Thyroid gland (tissue), 4 donors: ENCODE measurements around the gene PHKG2. TPM values are rescaled to one million over a fixed set of nuclear protein-coding genes. Genes with fewer than 3 reads are reported as not detected.

Experiments used
- DNase-seq, 2 donors: peaks; one replicate each; pipeline ENCODE4 v3.0.0-alpha.2; 2019
- H3K27ac ChIP-seq, 3 donors: fragments of 200-600 bp; sonication (generic); 1 replicate in 2 of 3; 2 replicates in 1 of 3; pipeline ENCODE4 v1.5.1; 2016 to 2019; ENCODE audit warnings: mild to moderate bottlenecking in 1 of 3, moderate library complexity in 1 of 3
- H3K27me3 ChIP-seq: fragments of 200-600 bp; sonication (generic); one replicate; pipeline ENCODE4 v1.5.1; 2019
- H3K36me3 ChIP-seq, 2 donors: fragments of 200-600 bp; sonication (generic); one replicate each; pipeline ENCODE4 v1.5.1; 2016 to 2019
- H3K4me1 ChIP-seq, 2 donors: fragments of 200-600 bp; sonication (generic); one replicate each; pipeline ENCODE4 v1.5.1; 2017 to 2019
- H3K4me3 ChIP-seq, 3 donors: fragments of 200-600 bp; sonication (generic); replicated peaks in 1 of 3; 1 replicate in 2 of 3; 2 replicates in 1 of 3; pipeline ENCODE4 v1.5.1; 2016; ENCODE audit warnings: mild to moderate bottlenecking in 1 of 3
- H3K9me3 ChIP-seq: fragments of 200-600 bp; sonication (generic); one replicate; pipeline ENCODE4 v1.5.1; 2017
- CTCF ChIP-seq, 6 experiments: fragments of 200-600 bp in 3 of 6; fragments of 450-650 bp in 3 of 6; sonication (generic) in 3 of 6; IDR thresholded peaks; one replicate each; pipeline ENCODE4 v1.5.1; 2016 to 2019; ENCODE audit warnings: antibody characterized with exemption in 6 of 6, mild to moderate bottlenecking in 2 of 6, inconsistent platforms in 1 of 6, moderate library complexity in 1 of 6
- POLR2A ChIP-seq, 2 donors: fragments of 450-650 bp; IDR thresholded peaks; one replicate each; pipeline ENCODE4 v1.6.1; 2017; ENCODE audit warnings: antibody characterized with exemption in 2 of 2, mild to moderate bottlenecking in 2 of 2, moderate library complexity in 1 of 2
- WGBS, 2 donors: methylation state at CpG; one replicate each; pipeline ENCODE4 v1.1.5; 2017; 5-methylcytosine and 5-hydroxymethylcytosine counted together
- intact Hi-C: fragments of 100-400 bp; cut with DNase I; formaldehyde crosslinking; loops from one replicate; pipeline ENCODE4 v1.15.1; 2023
- total RNA-seq, 4 donors: library from RNA; depleted of rRNA; stranded (reverse); fragments of >200 nt; gene quantifications; one replicate each; pipeline ENCODE4 v1.2.3, GENCODE V29; 2016

Gene PHKG2
- total RNA-seq, 4 donors from 2014 or later: 28.1 to 52.8 (median 42.3) TPM

- Histone ChIP-seq H3K36me3 (peaks cover 51 to 53% of the 10 kb centered on the region in 2 donors), H3K27ac (no peak overlapping the region), H3K9me3 (no peaks in the 10 kb centered on the region), H3K4me3 (no peak overlapping the region), H3K4me1 (peaks cover 22 to 24% of the 10 kb centered on the region in 2 donors), H3K27me3 (no peaks in the 10 kb centered on the region)
- no peak for DNase-seq
- TF ChIP-seq POLR2A (IDR thresholded peaks at IDR 0.05): no peak
- no peak for TF ChIP-seq CTCF (IDR thresholded peaks at IDR 0.05)
- WGBS, 2 donors: 91 to 97% methylated on average over 9 to 11 of the region's 11 CpGs
- intact Hi-C loops: no loop called here
Measured at GRCh38 chr16:30764086-30764485, 15.9 kb downstream of the PHKG2 start.

- Histone ChIP-seq H3K27me3 (no peaks in the 10 kb centered on the region), H3K36me3 (peaks cover 59 to 62% of the 10 kb centered on the region in 2 donors), H3K4me1 (peaks cover 22 to 24% of the 10 kb centered on the region in 2 donors), H3K4me3 (no peak overlapping the region), H3K27ac (no peak overlapping the region), H3K9me3 (no peaks in the 10 kb centered on the region)
- intact Hi-C loops: no loop called here
- no peak for DNase-seq
- TF ChIP-seq CTCF (IDR thresholded peaks at IDR 0.05): no peak
- TF ChIP-seq POLR2A (IDR thresholded peaks at IDR 0.05): no peak
- WGBS, 2 donors: 94 to 95% methylated on average over 12 of the region's 12 CpGs
Measured at GRCh38 chr16:30764816-30765465, 16.7 kb downstream of the PHKG2 start.

GRCh38 chr16:30766206-30766932, 18.1 kb downstream of the PHKG2 start:
- intact Hi-C loops: no loop called here
- Histone ChIP-seq H3K27me3 (no peaks in the 10 kb centered on the region), H3K4me1 (peaks cover 15 to 16% of the 10 kb centered on the region in 2 donors), H3K4me3 (no peak overlapping the region), H3K36me3 (peaks cover 71 to 76% of the 10 kb centered on the region in 2 donors), H3K9me3 (no peaks in the 10 kb centered on the region), H3K27ac (no peak overlapping the region)
- TF ChIP-seq CTCF (IDR thresholded peaks at IDR 0.05): no peak
- 89 to 93% methylated on average over 15 to 23 of the region's 29 CpGs for WGBS, 2 donors
- DNase-seq: no peak

GRCh38 chr16:30766933-30767284, 18.7 kb downstream of the PHKG2 start:
- peaks cover 76 to 82% of the 10 kb centered on the region in 2 donors for H3K36me3 ChIP-seq

More at GRCh38 chr16:30766933-30767284, 18.7 kb downstream of the PHKG2 start:
- H3K27ac ChIP-seq: no peak overlapping the region
- H3K4me3 ChIP-seq: no peak overlapping the region
- peaks cover 13 to 15% of the 10 kb centered on the region in 2 donors for H3K4me1 ChIP-seq
- 86 to 91% methylated on average over 4 of the region's 4 CpGs for WGBS, 2 donors
- TF ChIP-seq CTCF (IDR thresholded peaks at IDR 0.05) (no peak), POLR2A (IDR thresholded peaks at IDR 0.05) (no peak)
- intact Hi-C loops: no loop called here
- H3K27me3 ChIP-seq: no peaks in the 10 kb centered on the region
- DNase-seq: no peak
- H3K9me3 ChIP-seq: no peaks in the 10 kb centered on the region
